HG02870 (cell line): ENCODE measurements around the gene CROCC.

Experiments
- ATAC-seq: cut with Tn5 transposase; IDR thresholded peaks from one replicate; pipeline ENCODE4 v1.9.1; 2021; ENCODE audit warnings: mild to moderate bottlenecking, moderate library complexity; ENCODE audit not compliant: unreplicated experiment

CROCC gene

DNA sequence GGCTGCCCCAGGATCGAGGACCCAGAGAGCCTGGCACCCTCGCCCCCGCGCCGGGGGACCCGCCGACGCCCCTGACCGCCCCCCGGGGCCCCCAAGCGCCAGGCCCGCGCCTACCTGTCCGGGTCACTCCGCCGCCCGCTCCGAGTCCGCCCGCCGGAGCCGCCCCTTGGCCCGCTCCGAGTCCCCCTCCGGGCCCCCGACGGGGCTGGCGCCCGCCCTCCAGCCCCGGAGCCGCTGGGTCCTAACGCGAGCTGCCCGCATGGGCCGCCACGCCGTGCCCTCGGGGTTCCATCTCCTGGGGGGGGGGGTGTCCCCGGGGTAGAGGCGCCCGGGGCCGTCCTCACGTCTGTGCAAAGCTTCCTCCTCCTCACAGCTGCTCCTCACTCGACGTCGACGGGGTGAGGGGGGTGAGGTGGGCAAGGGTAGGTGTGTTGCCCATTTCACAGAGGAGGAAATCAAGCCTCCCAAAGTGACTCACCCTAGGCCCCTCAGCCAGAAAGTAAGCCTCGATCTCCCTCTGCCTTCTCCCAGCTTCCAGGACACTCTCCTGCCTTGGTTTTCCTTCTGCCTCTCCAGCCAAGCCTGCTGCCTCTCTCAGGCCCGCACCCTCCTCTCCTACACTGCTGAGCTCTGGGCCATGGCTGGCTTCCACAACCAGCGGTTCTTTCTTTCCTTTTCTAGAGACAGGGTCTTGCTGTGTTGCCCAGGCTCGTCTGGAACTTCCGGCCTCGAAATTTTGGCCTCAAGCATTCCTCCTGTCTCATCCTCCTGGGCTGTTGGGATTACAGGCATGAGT lies 58.9 kb downstream of the CROCC start, which contains the start of gene MFAP2:
Gene MFAP2, minus strand, starts transcription at position 148 of the 796 bp plus-strand sequence. CDS start 2,347 bp downstream, outside the sequence.
- ATAC-seq: no peak

DNA sequence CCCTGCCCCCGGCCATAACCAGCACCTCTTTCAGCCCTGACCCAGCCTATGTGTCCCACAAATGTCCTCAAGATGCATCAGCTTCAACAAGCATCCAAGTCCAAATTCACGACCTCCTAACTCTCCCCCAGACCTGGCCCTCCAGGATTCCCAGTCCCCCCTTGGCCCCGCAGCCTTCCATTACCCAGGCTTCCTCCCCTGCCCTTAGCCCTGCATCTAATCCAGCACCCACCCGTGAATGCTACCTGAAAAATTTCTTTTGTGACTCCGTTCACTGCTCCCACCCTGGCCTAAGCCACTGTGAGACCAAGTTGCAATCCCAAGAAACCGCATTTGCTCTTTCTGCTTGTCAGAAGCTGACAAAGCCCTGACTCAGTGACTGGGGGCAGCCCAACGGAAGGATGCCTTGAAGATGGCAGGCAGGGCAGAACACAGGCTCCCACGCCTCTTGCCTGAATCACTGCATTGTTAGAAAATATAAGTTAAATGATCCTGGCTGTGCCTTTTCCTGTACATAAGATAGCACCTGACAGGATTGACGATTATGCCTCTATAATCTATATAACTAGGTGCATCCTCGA lies 59.6 kb downstream of the CROCC start:
- no peak for ATAC-seq

DNA sequence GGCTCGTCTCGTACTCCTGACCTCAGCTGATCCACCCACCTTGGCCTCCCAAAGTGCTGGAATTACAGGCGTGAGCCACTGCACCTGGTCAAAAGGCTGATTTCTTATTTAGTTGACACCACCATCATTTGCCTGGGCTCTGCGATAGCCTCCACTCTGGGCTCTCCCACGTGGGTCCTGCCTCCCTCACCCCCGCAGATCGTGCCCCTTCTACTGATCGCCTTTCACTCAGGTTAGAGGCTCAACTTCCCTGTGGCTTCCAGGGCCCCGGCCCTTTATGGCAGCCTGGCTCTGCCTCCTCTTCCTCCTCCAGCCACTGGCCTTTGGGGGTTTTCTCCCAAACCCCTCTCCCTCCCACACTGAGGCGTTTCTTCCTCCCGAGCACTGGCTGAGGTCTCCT lies 61.2 kb downstream of the CROCC start:
- ATAC-seq: no peak

DNA sequence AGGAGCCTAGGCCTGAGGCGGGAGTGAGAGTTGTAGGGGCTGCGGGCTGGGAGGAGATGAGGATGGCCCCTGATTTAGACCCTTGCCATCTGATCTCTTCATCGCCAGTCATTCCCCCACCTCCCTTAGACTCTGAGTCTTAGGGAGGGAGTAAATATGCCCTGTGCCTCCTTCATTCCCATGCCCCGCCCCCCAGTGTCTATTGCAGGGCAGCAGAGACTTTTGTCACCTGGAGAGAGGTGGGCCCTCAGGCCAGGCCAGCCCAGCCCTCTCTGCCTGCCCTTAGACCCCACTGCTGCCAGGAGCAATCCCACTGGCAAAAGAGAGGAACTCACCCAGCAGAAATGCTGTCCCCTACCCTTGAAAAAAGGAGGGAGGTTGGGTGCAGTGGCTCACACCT lies 61.9 kb downstream of the CROCC start:
- ATAC-seq: no peak

DNA sequence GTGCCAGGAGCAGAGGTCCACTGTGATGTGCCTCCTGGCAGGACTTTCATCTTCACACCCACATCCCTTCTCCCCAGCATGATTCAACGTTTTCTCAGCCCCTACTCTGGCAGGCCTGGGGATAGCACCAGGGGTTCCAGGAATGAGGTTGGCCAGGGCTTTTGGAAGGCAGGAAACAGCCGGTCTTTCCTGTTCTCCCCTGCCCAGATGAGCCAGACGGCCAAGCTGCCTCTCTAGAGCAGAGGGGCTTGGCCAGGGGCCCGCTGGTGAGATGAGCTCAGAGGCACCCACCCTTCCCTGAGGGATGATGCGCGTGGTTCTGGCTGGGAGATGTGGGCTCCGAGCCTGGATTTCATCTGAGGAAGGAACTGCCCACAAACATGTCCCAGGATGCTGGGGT lies 63.0 kb downstream of the CROCC start:
- ATAC-seq: no peak

DNA sequence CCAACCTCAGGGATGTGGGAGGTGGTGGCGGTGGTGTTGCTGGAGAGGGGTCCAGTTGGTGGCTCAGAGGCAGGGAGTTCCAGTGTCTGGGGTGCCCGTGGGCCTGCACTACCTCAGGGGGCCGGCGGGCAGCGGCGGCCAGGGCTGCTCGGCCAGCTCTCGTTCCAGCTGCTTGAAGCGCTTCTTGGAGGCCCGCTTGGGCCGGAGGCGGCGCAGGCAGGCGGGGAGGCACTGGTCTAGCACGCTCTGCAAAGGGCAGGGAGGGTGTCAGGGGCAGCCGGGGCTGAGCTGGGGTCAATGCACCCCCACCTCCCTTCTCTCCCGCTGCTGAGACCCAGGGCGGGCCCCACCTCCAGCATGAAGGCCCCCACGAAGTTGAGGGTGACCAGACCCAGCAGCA lies 64.4 kb downstream of the CROCC start:
- no peak for ATAC-seq

DNA sequence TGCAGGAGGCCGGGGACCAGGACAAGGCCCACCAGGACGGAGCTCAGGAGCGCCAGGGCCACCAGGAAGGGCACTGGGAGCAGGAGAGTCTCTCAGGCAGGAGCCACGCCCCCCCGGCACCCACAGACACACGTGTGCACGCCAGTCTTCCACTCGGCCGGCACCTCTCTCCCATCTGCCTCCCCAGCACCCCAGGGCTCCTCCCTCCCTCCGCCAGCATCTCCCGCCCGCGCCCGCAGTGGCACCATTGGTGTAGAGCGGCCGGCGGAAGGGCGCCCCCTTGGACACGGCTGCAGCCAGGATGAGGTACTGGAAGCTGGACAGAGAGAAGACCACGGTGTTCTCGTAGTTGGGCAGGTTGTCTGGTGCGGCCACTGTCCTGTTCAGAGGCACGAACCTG lies 64.8 kb downstream of the CROCC start:
- ATAC-seq: no peak

DNA sequence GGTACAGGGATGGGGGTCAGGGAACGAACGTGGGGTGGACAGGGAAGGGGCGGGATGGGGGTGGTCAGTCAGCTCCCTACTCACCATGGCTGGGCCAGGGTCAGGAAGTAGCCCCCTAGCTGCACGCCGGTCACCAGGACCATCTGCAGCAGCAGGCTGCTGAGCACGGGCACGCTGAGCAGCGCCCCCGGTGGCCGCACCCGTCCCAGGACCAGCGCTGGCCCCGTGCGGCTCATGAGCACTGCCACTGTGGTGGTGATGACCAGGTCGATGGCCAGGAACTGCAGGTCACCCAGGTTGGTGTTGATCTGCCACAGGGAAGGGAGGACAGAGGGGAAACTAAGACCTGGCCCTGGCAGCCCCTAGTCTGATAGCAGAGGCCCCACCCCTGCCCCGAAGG lies 65.2 kb downstream of the CROCC start:
- ATAC-seq: no peak

DNA sequence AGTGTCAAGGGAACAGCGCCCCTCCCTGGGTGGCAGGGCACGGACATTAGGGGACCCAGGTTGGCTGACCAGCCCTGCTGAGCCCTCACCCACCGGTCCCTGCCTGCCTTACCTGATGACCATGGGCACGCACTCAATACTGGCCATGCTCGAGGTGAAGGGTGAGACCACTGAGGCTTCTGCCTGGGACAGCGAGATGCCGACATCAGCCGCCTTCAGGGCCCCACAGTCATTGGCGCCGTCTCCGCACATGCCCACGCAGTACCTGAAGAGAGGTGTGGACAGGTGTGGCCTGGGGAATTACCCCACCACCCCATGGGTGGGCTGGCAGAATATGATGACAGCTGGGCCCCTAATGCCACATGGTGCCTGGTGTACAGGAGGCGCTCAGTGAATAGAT lies 66.5 kb downstream of the CROCC start:
- no peak for ATAC-seq

DNA sequence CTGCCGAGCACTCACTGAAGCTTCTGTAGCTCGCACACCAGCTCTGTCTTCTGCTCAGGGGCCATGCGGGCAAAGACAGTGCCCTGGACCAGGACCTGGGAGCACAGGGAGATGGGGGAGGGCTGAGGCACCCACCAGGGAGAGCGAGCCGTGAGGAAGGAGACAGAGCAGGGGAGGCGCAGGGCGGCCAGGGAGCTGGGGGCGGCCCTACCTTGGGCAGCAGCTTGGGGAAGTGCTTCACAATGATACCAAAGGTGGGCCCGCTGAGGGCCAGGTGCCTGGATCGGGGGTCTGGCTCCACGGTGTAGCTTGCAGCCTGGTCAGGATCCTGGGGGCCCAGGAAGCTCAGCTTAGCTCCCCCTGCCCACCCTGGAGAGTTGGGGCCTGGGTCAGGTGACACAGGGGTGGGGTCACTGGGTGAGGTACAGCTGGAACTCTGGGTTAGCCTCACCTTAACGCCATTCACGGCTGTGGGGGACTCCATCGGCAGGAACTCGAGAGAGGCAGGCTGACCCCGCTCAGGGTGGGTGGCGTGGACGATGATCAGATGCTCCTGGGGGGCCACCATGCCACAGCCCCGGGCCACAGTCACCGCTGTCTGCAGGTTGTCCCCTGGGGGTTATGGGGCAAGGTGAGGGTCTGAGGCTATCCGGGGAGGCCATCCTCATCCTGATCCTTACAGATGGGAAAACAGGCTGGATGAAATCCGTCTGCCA lies 68.1 kb downstream of the CROCC start:
- ATAC-seq: no peak

DNA sequence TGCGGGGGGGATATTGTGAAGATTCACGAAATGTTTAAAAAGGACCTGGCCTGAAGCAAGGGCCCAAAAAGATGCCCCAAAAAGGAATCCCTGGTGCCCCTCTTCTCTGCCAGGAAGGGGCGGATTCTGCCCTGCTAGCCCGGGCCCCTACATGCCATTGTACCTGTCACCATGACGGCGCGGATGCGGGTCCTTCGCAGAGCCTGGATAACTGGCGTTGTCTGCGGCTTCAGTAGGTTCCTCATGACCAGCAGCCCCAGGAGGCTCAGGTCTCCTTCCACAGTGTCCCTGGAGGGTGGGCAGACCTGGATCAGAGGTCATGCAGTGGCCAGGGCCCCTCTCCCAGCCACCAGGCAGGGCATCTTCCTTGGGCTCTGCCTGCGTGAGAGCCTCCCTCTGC lies 69.8 kb downstream of the CROCC start:
- no peak for ATAC-seq

DNA sequence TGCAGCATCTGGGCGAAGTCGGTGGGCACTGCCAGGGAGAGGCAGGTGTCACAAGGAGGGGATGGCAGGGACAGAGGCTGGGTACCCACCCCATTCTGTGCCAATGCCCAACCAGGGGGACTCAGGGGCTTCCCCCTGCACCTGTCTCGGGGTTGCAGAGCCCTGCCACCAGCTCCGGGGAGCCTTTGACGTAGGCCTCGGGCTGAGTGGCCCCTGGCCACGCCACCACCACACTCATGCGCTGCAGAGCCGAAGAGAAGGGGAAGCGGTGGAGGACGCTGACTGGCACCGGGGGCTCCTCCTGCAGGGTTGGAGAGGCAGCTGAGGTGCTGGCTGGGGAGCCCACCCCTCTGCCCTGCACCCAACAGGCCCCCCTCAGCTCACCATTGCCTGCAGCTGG lies 70.4 kb downstream of the CROCC start:
- no peak for ATAC-seq

DNA sequence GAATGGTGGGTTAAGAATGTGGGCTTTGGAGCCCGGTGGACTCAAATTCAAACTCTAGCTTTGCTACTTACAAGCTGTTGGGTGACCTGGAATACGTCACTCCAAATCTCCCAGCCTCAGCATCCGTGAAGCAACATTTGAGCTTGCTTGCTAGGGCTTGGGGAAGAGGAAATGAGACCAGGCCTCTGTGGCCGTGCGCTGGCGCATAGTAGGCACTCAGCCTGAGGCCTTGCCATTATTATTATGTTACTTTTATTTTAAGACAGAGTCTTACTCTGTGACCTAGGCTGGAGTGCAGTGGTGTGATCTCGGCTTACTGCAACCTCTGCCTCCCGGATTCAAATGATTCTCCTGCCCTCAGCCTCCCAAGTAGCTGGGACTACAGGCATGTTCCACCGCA lies 70.9 kb downstream of the CROCC start:
- ATAC-seq: no peak

DNA sequence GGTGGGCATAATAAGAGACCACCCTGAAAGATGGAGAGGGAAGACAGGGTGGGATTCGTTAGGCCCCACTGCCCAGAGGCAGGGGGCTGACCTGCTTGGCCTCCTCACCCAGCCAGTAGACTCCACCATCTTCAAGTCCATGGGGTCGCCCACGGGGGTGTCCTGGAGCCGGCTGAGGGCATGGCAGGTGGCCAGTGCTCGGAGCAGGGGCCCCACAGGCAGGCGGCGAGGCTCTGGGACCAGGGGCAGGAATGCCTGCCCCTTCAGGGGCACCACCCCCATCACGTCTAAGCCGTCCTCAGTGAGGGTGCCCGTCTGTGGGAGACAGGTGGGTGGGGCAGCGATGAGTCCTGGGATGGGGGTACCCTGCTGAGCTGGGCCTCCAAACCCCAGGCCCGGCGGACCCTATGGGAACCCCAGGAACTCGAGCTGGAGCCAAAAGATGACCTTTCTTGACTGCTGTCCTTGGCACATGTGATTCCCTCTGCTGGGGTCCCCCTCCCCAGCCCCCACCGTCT lies 71.8 kb downstream of the CROCC start:
- ATAC-seq: no peak

DNA sequence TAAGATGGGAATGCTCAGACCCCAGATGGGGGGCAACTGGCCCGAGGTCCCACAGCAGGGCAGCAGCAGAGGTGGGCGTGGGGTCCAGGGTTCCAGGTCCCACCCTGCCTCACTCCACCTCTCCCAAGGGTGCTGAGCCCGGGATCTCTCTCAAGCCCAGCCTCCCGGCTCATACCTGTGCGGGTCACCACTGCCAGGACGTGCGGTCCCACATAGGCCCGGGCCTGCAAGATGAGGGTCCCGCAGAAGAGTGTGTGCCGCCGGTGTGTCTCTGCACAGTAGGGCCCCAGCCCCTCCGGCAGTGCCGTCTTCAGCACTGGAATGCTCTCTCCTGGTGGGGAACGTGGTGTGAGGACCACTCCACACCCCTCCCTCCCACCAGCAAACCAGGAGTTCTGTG lies 75.1 kb downstream of the CROCC start:
- no peak for ATAC-seq

DNA sequence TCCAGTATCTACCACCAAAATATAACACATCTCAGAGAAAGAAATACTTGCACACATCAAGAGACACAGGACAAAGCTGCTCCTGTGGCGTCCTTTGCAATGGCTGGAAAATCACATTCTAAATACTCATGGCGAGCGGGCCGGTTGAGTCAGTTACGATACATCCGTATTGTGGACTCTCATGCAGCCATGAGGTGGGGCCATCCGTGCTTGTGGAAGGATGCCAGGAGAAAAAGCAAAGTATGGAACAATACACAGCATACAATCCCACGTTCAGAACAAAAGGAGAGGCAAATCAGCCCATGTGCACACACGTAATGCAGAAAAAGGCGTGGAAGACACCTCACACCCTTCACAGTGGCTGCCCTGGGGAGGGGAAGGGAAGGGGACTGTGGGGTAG lies 76.9 kb downstream of the CROCC start:
- ATAC-seq: no peak

DNA sequence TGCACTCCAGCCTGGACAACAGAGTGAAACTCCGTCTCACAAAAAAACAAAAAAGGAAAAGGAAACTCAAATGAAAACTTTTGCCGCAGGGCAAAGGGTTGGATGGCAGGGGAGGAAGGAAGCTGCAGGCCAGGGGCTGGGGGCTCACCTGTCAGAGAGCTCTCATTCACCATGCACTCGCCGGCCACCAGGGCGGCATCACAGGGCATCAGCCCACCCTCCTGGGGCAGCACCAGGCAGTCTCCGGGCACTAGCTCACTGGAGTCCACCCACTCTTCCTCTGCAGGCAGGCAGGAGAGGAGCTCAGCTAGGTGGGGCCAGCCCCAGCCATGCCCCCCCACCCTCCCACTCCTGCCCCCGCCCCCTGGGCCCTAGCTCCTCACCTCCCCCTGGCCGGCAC lies 78.1 kb downstream of the CROCC start:
- ATAC-seq: no peak

DNA sequence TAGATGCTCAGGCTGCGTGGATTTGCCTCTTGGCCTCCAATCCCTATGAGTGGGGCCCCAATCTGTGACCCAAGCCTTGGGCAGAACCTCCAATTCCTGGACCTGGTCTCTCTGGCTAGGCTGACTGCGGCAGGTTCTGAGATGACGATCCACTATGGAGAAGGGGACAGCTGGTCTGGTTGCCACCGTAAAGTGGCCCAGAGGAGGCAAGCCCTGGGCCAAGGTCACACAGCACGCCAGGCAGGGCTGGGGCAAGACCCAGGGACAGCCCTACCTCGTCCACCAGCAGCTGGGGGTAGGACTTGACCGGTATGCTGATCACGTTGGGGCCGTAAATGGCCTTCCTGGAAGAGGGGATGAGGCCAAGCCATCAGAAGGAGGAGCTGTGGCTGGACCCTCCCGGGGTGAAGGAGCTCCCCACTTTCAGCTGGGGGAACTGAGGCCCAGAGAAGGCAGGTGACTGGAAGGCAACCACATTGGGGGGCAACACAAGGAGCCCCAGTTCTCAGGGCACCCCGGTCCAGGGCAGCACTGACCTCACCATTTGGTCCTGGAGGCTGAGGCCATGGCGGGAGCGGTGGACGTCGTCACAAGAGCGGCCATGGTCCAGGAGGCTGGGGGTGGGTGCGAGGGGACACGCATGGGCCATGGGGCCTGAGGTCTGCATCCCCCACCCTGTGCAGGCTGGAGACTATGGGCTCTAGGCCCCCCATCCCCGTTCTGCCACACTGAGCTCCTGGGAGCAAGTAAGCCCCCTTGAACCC lies 80.2 kb downstream of the CROCC start:
- no peak for ATAC-seq

DNA sequence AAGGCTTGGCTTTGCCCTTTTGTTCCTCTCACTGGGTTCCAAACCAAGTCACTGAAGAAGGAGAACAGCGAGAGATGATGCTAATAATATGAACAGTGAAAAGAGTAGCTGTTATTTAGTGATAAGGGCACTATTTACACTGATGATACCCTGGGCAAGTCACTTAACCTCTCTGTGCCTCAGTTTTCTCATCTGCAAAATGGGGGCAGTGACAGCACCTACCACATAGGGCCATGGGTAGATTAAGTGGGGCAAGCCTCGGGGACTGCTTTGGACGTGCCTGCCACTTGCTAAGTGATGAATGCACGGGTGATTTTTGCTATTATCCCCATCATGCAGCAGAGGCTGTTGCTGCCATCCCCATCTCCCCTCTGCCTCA lies 80.8 kb downstream of the CROCC start:
- ATAC-seq: no peak

DNA sequence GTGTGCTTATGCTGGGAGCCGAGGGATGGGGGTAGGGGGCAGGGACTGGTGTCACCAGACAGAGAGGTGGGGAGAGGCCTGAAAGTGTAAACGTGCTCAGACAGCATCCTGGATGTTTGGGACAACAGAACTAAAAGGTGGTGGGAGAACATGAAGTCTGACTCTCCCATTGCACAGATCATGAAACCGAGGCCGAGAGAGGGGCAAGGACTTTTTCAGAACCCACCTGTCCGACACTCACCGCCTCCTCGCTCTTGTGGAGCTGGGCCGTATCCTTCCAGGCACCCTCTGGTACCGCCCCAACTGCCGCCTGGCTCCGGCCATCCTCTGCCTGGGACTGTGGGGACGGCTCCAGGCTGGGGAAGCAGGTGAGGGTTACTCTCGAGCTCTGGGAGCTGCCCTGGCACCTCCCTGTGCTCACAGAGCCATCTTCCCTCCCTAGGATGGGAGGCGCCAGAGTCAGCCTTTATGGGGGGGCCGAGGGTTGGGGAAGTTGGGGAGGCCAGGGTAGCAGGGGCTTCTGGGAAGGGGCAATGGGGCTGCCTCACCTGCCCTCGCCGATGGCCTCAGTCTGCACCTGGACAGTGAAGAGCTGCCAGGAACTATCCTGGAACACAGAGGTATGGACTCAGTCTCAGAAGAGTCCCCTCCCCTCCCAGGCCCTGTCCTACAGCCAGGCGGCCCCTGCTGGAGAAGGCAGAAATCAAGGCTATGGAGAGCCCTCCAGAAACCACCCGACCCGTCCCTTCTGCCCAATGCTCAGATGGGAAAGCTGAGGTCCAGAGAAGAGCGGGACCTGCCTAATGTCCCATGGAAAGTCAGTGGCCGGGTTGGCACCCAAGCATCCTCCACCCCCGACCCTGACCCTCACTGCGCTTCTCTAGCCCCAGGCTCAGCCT lies 83.0 kb downstream of the CROCC start:
- no peak for ATAC-seq
